ENCODE results near the gene TSEN54. TPM values are rescaled to one million over a fixed set of nuclear protein-coding genes. Genes with fewer than 3 reads are reported as not detected.

TSEN54 gene
- total RNA-seq, 1 experiment from 2014 or later: 78.7 TPM

DNA sequence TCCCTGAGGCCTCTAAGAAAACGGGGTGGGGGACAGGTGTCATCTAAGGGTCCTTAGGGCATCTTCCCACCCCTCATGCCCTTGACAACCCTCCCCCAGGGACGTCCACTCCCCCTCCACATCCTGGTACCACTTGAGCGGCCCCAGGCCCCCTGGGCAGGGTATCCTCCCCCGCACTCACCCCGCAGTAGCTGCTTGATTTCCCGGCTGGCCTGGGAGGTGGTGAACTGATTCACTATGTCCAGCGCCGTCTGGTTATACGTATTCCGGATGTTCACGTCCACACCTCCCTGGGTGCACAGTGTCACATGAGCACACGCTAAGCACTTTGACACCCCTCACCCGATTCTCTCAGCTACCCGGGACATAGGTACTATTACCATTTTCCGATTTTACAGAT is 10.7 kb upstream of the TSEN54 start:
- no peaks in the 10 kb centered on the region for H3K9me3 ChIP-seq (ENCODE audit: control insufficient read depth, insufficient read depth, low read depth, low read length)
- no peaks in the 10 kb centered on the region for H3K27me3 ChIP-seq (ENCODE audit: control insufficient read depth, insufficient read depth, low read length)
- TF ChIP-seq, protein P1, sequence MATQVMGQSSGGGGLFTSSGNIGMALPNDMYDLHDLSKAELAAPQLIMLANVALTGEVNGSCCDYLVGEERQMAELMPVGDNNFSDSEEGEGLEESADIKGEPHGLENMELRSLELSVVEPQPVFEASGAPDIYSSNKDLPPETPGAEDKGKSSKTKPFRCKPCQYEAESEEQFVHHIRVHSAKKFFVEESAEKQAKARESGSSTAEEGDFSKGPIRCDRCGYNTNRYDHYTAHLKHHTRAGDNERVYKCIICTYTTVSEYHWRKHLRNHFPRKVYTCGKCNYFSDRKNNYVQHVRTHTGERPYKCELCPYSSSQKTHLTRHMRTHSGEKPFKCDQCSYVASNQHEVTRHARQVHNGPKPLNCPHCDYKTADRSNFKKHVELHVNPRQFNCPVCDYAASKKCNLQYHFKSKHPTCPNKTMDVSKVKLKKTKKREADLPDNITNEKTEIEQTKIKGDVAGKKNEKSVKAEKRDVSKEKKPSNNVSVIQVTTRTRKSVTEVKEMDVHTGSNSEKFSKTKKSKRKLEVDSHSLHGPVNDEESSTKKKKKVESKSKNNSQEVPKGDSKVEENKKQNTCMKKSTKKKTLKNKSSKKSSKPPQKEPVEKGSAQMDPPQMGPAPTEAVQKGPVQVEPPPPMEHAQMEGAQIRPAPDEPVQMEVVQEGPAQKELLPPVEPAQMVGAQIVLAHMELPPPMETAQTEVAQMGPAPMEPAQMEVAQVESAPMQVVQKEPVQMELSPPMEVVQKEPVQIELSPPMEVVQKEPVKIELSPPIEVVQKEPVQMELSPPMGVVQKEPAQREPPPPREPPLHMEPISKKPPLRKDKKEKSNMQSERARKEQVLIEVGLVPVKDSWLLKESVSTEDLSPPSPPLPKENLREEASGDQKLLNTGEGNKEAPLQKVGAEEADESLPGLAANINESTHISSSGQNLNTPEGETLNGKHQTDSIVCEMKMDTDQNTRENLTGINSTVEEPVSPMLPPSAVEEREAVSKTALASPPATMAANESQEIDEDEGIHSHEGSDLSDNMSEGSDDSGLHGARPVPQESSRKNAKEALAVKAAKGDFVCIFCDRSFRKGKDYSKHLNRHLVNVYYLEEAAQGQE (IDR thresholded peaks at IDR 0.05; ENCODE audit: insufficient read depth in 1 of 2, low read depth in 2 of 2, low read length in 1 of 2): no peak
- TF ChIP-seq, protein P2, sequence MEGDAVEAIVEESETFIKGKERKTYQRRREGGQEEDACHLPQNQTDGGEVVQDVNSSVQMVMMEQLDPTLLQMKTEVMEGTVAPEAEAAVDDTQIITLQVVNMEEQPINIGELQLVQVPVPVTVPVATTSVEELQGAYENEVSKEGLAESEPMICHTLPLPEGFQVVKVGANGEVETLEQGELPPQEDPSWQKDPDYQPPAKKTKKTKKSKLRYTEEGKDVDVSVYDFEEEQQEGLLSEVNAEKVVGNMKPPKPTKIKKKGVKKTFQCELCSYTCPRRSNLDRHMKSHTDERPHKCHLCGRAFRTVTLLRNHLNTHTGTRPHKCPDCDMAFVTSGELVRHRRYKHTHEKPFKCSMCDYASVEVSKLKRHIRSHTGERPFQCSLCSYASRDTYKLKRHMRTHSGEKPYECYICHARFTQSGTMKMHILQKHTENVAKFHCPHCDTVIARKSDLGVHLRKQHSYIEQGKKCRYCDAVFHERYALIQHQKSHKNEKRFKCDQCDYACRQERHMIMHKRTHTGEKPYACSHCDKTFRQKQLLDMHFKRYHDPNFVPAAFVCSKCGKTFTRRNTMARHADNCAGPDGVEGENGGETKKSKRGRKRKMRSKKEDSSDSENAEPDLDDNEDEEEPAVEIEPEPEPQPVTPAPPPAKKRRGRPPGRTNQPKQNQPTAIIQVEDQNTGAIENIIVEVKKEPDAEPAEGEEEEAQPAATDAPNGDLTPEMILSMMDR (IDR thresholded peaks at IDR 0.05): no peak
- TF ChIP-seq SIN3A (IDR thresholded peaks at IDR 0.05; ENCODE audit: borderline replicate concordance, insufficient read depth, low read depth, low read length) (no peak), POLR2AphosphoS5 (IDR thresholded peaks at IDR 0.05; ENCODE audit: low read depth, low read length) (no peak), TCF7L2 (IDR thresholded peaks at IDR 0.05; ENCODE audit: low read depth, low read length) (no peak)
- no peaks in the 10 kb centered on the region for H3K36me3 ChIP-seq (ENCODE audit: control insufficient read depth, insufficient read depth, low read length)
- no TSS peak for BruUV-seq (replicated peaks)
- no peak overlapping the region for H3K4me3 ChIP-seq (ENCODE audit: low read depth in 2 of 2, low read length in 2 of 2)
- DNase-seq (ENCODE audit: low read depth, low spot score): no peak
- intact Hi-C loops (cut with micrococcal nuclease; ENCODE audit: unreplicated experiment) (loop anchor here (5.0 kb wide), 1 partner anchor 78 kb away; no protein-coding TSS in a partner anchor), in situ Hi-C loops (cut with HindIII; ENCODE audit: low pct_unique_long_range_greater_than_20kb, low sequenced_read_pairs) (no loop called here)
- peaks cover 15% of the 10 kb centered on the region for H3K4me1 ChIP-seq (ENCODE audit: control insufficient read depth, insufficient read depth, low read length)
- H3K27ac ChIP-seq (ENCODE audit: low read length): no peak overlapping the region
- POLR2A ChIA-PET: interaction anchor here (0.6 kb wide), 1 partner anchor 50 kb away, joined by 3 read pairs; no protein-coding TSS in a partner anchor
- ATAC-seq: no peak
- CTCF ChIA-PET: interaction anchor here (0.7 to 1.4 kb wide), 3 partner anchors 19 to 109 kb away, joined by 3 to 5 read pairs (median 3); no protein-coding TSS in a partner anchor

DNA sequence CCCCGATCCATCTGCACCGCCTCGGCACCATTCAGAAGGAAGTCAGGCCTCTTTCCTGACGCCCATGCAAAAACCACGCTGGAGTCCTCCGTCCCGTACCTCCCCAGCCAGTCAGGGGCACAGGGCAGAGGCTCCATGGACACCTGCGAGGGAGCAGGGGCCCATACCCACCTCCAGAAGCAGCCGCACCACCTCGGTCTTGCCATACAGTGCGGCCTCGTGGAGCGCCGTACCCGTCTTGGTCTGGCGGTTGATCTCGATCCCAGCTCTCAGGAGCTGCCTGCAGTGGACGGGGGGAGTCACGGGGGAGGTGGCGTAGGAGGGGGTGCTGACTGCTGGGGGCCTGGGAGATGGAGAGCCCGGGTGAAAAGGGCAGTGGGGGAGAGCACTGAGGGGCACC is 10.2 kb upstream of the TSEN54 start:
- Histone ChIP-seq H3K4me1 (ENCODE audit: control insufficient read depth, insufficient read depth, low read length) (peaks cover 15% of the 10 kb centered on the region), H3K27me3 (ENCODE audit: control insufficient read depth, insufficient read depth, low read length) (no peaks in the 10 kb centered on the region), H3K36me3 (ENCODE audit: control insufficient read depth, insufficient read depth, low read length) (no peaks in the 10 kb centered on the region), H3K27ac (ENCODE audit: low read length) (no peak overlapping the region), H3K9me3 (ENCODE audit: control insufficient read depth, insufficient read depth, low read depth, low read length) (no peaks in the 10 kb centered on the region), H3K4me3 (ENCODE audit: low read depth in 2 of 2, low read length in 2 of 2) (no peak overlapping the region)
- ATAC-seq (no peak), DNase-seq (ENCODE audit: low read depth, low spot score) (no peak)
- TF ChIP-seq SIN3A (IDR thresholded peaks at IDR 0.05; ENCODE audit: borderline replicate concordance, insufficient read depth, low read depth, low read length) (no peak), TCF7L2 (IDR thresholded peaks at IDR 0.05; ENCODE audit: low read depth, low read length) (no peak), POLR2AphosphoS5 (IDR thresholded peaks at IDR 0.05; ENCODE audit: low read depth, low read length) (no peak)
- TF ChIP-seq, protein P2 (IDR thresholded peaks at IDR 0.05): no peak
- TF ChIP-seq, protein P1 (IDR thresholded peaks at IDR 0.05; ENCODE audit: insufficient read depth in 1 of 2, low read depth in 2 of 2, low read length in 1 of 2): no peak
- no TSS peak for BruUV-seq (replicated peaks)
- intact Hi-C loops (cut with micrococcal nuclease; ENCODE audit: unreplicated experiment): loop anchor here (5.0 kb wide), 1 partner anchor 79 kb away; no protein-coding TSS in a partner anchor
- in situ Hi-C loops (cut with HindIII; ENCODE audit: low pct_unique_long_range_greater_than_20kb, low sequenced_read_pairs): no loop called here
- POLR2A ChIA-PET: interaction anchor here (0.6 kb wide), 1 partner anchor 50 kb away, joined by 3 read pairs; no protein-coding TSS in a partner anchor
- CTCF ChIA-PET: interaction anchor here (0.7 kb wide), 1 partner anchor 23 kb away, joined by 5 read pairs; no protein-coding TSS in a partner anchor

Measured in Panc1 (cell line).